Mesendoderm (in vitro differentiated cells): ENCODE data around the gene B3GAT3.

Source experiments
- DNase-seq: peaks from one replicate; pipeline ENCODE4 v3.0.0; 2013
- H2AK5ac ChIP-seq: 2 replicates; pipeline ENCODE4 v1.6.1; 2013; ENCODE audit warnings: low read length, inconsistent platforms
- H2BK120ac ChIP-seq: 2 replicates; pipeline ENCODE4 v1.6.1; 2013; ENCODE audit warnings: low read depth, mild to moderate bottlenecking, low read length, moderate library complexity, mixed read lengths
- H2BK15ac ChIP-seq: replicated peaks from 2 replicates; pipeline ENCODE4 v1.6.1; 2013; ENCODE audit warnings: low read depth, mild to moderate bottlenecking, moderate library complexity
- H2BK5ac ChIP-seq: 2 replicates; pipeline ENCODE4 v1.6.1; 2013; ENCODE audit warnings: low read length, inconsistent platforms
- H3K18ac ChIP-seq: 2 replicates; pipeline ENCODE4 v1.6.1; 2013; ENCODE audit warnings: mild to moderate bottlenecking, low read length, mixed read lengths
- H3K23ac ChIP-seq: one replicate; pipeline ENCODE4 v1.6.1; 2013; ENCODE audit warnings: low read length
- H3K27ac ChIP-seq: 2 replicates; pipeline ENCODE4 v1.5.1; 2013; ENCODE audit warnings: low read depth, mild to moderate bottlenecking, inconsistent platforms, low read length, moderate library complexity
- H3K27me3 ChIP-seq: 2 replicates; pipeline ENCODE4 v1.6.1; 2013; ENCODE audit warnings: low read length, control low read depth, mild to moderate bottlenecking, inconsistent platforms; ENCODE audit not compliant: insufficient read depth, poor library complexity
- H3K36me3 ChIP-seq: 2 replicates; pipeline ENCODE4 v1.6.1; 2013; ENCODE audit warnings: low read length, inconsistent platforms; ENCODE audit not compliant: control insufficient read depth, insufficient read depth
- H3K4ac ChIP-seq: one replicate; pipeline ENCODE4 v1.6.1; 2013; ENCODE audit warnings: low read depth, mild to moderate bottlenecking, low read length, moderate library complexity
- H3K4me1 ChIP-seq: 2 replicates; pipeline ENCODE4 v1.6.1; 2013; ENCODE audit warnings: low read depth, low read length, inconsistent platforms; ENCODE audit not compliant: control insufficient read depth
- H3K4me2 ChIP-seq: 2 replicates; pipeline ENCODE4 v1.6.1; 2013; ENCODE audit warnings: low read length
- H3K4me3 ChIP-seq: 2 replicates; pipeline ENCODE4 v1.5.1; 2013; ENCODE audit warnings: mild to moderate bottlenecking, low read length
- H3K56ac ChIP-seq: one replicate; pipeline ENCODE4 v1.6.1; 2013; ENCODE audit warnings: low read length
- H3K79me1 ChIP-seq: 2 replicates; pipeline ENCODE4 v1.6.1; 2013; ENCODE audit warnings: low read length, inconsistent platforms
- H3K79me2 ChIP-seq: 2 replicates; pipeline ENCODE4 v1.6.1; 2013; ENCODE audit warnings: mild to moderate bottlenecking, low read length; ENCODE audit not compliant: control insufficient read depth, insufficient read depth
- H3K9ac ChIP-seq: 2 replicates; pipeline ENCODE4 v1.6.1; 2013; ENCODE audit warnings: low read length, inconsistent platforms
- H4K5ac ChIP-seq: one replicate; pipeline ENCODE4 v1.6.1; 2013; ENCODE audit warnings: low read length
- H4K8ac ChIP-seq: one replicate; pipeline ENCODE4 v1.6.1; 2013; ENCODE audit warnings: low read depth, mild to moderate bottlenecking, control low read depth, low read length, moderate library complexity
- WGBS: extraction: QIAGEN DNeasy Blood & Tissue Kit; methylation state at CpG from one replicate; pipeline ENCODE4 v1.1.7; 2013; ENCODE audit warnings: low lambda C conversion rate, missing lambda C conversion rate; ENCODE audit not compliant: insufficient coverage; ENCODE audit errors: extremely low coverage; 5-methylcytosine and 5-hydroxymethylcytosine counted together

Gene B3GAT3

DNA sequence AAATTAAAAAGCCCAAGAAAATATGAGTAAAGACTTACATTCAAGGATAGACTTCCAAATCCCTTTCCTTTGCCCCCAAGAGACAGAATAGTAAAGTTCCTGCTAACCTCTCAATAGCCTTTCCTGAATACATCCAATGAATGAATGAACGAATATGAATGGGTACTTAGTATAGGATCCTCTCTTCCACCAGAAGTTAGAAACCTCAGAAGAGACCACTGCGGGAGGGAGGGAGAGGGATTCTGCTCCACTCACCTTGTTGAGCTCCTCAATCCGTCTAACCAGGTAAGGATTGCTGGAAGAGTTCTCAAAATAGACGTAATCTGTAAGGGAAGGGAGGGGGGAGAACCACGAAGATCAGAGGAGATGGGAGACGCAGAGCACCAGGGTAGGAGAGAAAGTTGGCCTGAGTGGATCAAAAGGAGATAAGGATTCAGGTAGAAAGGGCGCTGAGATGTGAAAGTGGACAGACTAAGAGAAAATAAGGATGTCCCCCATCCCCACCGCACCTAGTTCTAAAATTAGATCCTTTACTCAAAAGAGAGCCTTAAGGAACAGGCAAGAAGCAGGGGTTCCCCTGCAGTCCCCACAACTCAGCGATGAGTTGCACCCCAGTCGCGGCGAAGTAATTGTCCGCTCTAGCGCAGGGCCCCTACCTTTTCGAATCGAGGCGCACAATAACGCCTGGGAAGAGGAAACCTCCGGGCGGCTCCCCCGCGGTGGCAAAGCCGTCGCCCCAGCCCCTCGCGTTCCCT lies 21.2 kb downstream of the B3GAT3 start:
- no CpG with 5 or more reads among the region's 26 CpGs for WGBS
- peak; percentile 32 for DNase-seq
- Histone ChIP-seq H3K56ac (peak overlapping the region; percentile 97), H3K36me3 (peaks cover 23% of the 10 kb centered on the region), H2BK120ac (peak overlapping the region; percentile 83), H3K23ac (peak overlapping the region; percentile 98), H3K18ac (peak overlapping the region; percentile 98), H2AK5ac (no peak overlapping the region), H3K9ac (peak overlapping the region; percentile 66), H3K79me2 (peaks cover 25% of the 10 kb centered on the region), H3K27ac (peak overlapping the region; percentile 97), H3K4me1 (peaks cover 4% of the 10 kb centered on the region), H3K4me3 (peak overlapping the region; percentile 89), H2BK5ac (peak overlapping the region; percentile 78), H3K79me1 (peaks cover 21% of the 10 kb centered on the region), H2BK15ac (no peak overlapping the region), H3K4ac (peak overlapping the region; percentile 95), H4K5ac (no peak overlapping the region), H3K4me2 (peak overlapping the region; percentile 26), H3K27me3 (no peaks in the 10 kb centered on the region), H4K8ac (no peak overlapping the region)

DNA sequence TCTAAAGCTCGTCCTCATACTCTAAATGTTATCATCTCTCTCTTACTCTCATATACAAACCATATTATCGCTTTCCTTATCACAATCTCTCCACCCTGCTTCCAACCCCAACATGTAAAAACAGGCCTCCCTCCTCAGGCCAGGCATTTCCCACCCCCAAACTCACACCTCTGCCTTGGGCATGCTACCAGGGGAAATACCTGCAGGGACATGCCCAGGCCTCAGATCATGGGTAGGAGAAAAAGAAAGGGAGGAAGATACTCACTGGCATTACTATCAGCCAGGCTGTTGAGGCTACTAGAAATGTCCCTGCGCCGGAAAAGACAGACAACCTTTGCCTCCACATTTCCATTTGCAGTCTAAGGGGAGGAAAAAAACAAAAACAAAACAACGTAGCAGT lies 21.9 kb downstream of the B3GAT3 start:
- DNase-seq: peak; percentile 31
- H3K79me2 ChIP-seq: peaks cover 25% of the 10 kb centered on the region
- no peaks in the 10 kb centered on the region for H3K27me3 ChIP-seq
- 100% methylated on average over 2 of the region's 5 CpGs for WGBS
- H3K4me2 ChIP-seq: peak overlapping the region; percentile 72
- no peak overlapping the region for H3K4ac ChIP-seq
- H4K8ac ChIP-seq: no peak overlapping the region
- no peak overlapping the region for H2BK15ac ChIP-seq
- peak overlapping the region; percentile 8 for H2BK5ac ChIP-seq
- H2AK5ac ChIP-seq: peak overlapping the region; percentile 6
- peaks cover 27% of the 10 kb centered on the region for H3K36me3 ChIP-seq
- H3K79me1 ChIP-seq: peaks cover 21% of the 10 kb centered on the region
- peak overlapping the region; percentile 46 for H3K27ac ChIP-seq
- H3K9ac ChIP-seq: peak overlapping the region; percentile 66
- H3K23ac ChIP-seq: no peak overlapping the region
- H2BK120ac ChIP-seq: no peak overlapping the region
- no peak overlapping the region for H3K18ac ChIP-seq
- H3K56ac ChIP-seq: peak overlapping the region; percentile 77
- H3K4me1 ChIP-seq: peaks cover 4% of the 10 kb centered on the region
- peak overlapping the region; percentile 5 for H3K4me3 ChIP-seq
- no peak overlapping the region for H4K5ac ChIP-seq

DNA sequence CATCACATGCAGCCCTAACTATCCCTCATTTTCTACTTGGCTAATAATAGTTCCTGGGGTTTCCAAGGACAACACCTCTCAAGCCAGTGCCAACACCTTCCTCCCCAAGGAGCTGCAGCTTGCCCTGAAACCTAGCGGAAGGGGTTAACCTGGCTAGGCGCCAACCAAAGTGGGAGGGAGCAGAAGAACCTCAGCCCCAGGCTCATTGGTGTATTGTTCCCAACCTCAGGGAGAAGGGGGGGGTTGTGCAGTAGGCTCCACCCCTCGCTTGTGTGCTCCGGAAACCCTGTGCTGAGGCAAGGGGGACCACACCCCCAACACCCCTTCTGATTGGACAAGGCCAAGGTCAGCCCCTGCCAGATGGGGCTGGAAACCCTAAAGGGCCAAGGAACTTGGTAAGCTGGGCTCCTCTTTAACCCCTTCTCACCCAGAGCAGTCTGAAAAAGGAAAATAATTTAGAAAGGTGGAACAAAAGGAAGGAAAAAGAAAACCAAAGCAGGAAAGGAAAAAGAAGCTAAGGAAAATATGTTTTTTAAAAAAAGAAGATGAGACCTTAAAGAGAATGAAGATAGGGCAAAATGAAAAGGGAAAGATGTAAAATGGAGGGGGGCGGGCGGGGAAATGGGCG lies 22.6 kb downstream of the B3GAT3 start:
- Histone ChIP-seq H3K18ac (no peak overlapping the region), H3K4ac (no peak overlapping the region), H3K4me3 (no peak overlapping the region), H3K36me3 (peaks cover 27% of the 10 kb centered on the region), H2AK5ac (no peak overlapping the region), H3K79me1 (peaks cover 21% of the 10 kb centered on the region), H3K27ac (no peak overlapping the region), H3K27me3 (no peaks in the 10 kb centered on the region), H4K5ac (no peak overlapping the region), H3K56ac (peak overlapping the region; percentile 82), H2BK15ac (no peak overlapping the region), H3K23ac (no peak overlapping the region), H3K4me2 (peak overlapping the region; percentile 1), H2BK5ac (no peak overlapping the region), H3K9ac (peak overlapping the region; percentile 66), H3K79me2 (peaks cover 25% of the 10 kb centered on the region), H4K8ac (no peak overlapping the region), H3K4me1 (peaks cover 4% of the 10 kb centered on the region), H2BK120ac (no peak overlapping the region)
- WGBS: 100% methylated on average over 3 of the region's 7 CpGs
- peak; percentile 100 for DNase-seq

DNA sequence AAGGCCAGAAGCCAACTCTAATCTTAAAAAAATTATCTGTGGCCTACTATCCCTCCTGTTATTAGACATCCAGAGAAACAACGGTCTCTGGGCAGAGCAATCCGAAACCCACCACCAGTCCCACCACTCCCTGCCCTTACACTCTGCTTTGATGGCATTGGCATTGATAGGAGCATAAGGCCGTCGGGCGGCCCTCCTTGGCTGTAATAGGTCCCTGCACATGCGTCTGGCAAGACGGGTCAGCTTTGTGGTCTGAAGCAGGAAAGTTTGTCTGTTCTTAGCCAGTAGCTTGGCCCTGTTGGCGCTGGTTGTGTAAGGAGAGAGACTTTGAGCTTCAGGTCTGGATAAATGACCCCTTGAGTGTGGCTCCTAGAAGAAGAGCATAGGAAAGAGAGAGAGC lies 26.7 kb downstream of the B3GAT3 start:
- no peak for DNase-seq

DNA sequence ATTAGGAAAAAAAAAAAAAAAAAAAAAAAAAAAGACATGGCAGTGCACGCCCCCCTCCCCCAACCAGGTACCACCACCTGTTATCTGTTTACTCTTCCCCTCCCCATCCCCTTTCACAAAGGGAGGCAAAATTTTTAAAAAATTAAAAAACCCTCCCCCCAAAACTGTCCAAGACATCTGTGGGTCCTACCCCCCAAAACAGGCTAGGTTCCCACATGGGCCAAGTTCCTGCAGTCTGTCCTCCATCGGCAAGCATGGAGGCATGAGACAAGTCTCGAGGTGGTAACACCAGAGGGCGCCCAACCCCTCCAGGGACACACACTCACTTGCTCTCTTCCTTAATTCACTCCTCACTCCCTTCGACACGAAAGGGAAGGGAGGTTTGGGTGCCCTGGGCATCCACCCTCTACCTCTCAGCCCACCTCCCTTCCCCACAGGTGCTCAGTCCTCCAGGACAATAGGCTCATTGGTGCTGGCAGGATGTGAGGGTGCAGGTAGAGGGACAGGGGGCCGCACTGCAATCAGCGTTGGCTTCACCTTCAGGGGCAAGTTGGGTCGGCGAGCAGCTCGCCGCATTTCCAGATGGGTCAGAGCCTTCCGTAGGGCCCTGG lies 28.2 kb downstream of the B3GAT3 start:
- peaks cover 32% of the 10 kb centered on the region for H3K36me3 ChIP-seq

More for the DNA sequence above, 26.7 kb downstream of the B3GAT3 start:
- no peak overlapping the region for H2BK15ac ChIP-seq
- peaks cover 23% of the 10 kb centered on the region for H3K79me1 ChIP-seq
- no peak overlapping the region for H3K4me3 ChIP-seq
- no peak overlapping the region for H2BK120ac ChIP-seq
- H3K4me1 ChIP-seq: peaks cover 4% of the 10 kb centered on the region
- no peak overlapping the region for H3K18ac ChIP-seq
- H3K27ac ChIP-seq: no peak overlapping the region
- H2BK5ac ChIP-seq: no peak overlapping the region
- no peak overlapping the region for H3K23ac ChIP-seq
- no peak overlapping the region for H3K9ac ChIP-seq
- H2AK5ac ChIP-seq: no peak overlapping the region
- no peak overlapping the region for H3K4ac ChIP-seq
- no peak overlapping the region for H3K4me2 ChIP-seq
- peaks cover 18% of the 10 kb centered on the region for H3K79me2 ChIP-seq
- no peak overlapping the region for H3K56ac ChIP-seq
- H3K36me3 ChIP-seq: peaks cover 32% of the 10 kb centered on the region
- WGBS: no CpG with 5 or more reads among the region's 8 CpGs
- H3K27me3 ChIP-seq: no peaks in the 10 kb centered on the region
- H4K5ac ChIP-seq: no peak overlapping the region
- no peak overlapping the region for H4K8ac ChIP-seq

More for the DNA sequence above, 28.2 kb downstream of the B3GAT3 start:
- Histone ChIP-seq H3K79me1 (peaks cover 20% of the 10 kb centered on the region), H3K79me2 (peaks cover 10% of the 10 kb centered on the region), H2BK120ac (no peak overlapping the region), H3K4me2 (no peak overlapping the region), H2BK5ac (no peak overlapping the region), H2AK5ac (no peak overlapping the region), H4K8ac (no peak overlapping the region), H3K9ac (no peak overlapping the region), H3K18ac (no peak overlapping the region), H3K56ac (peak overlapping the region; percentile 29), H3K27me3 (no peaks in the 10 kb centered on the region), H3K23ac (no peak overlapping the region), H2BK15ac (no peak overlapping the region), H3K4me3 (no peak overlapping the region), H3K4me1 (peaks cover 2% of the 10 kb centered on the region), H3K27ac (no peak overlapping the region), H3K4ac (no peak overlapping the region), H4K5ac (no peak overlapping the region)
- peak; percentile 90 for DNase-seq
- WGBS: no CpG with 5 or more reads among the region's 13 CpGs
